Measurements from ENCODE around the gene UMAD1. TPM values are rescaled to one million over a fixed set of nuclear protein-coding genes. Genes with fewer than 3 reads are reported as not detected.

The UMAD1 gene
- total and polyA plus RNA-seq, 2 donors (not counting 3 experiments of a cell fraction or from before 2014, with no cell fraction given), result 5.6 to 6.6 TPM

DNA sequence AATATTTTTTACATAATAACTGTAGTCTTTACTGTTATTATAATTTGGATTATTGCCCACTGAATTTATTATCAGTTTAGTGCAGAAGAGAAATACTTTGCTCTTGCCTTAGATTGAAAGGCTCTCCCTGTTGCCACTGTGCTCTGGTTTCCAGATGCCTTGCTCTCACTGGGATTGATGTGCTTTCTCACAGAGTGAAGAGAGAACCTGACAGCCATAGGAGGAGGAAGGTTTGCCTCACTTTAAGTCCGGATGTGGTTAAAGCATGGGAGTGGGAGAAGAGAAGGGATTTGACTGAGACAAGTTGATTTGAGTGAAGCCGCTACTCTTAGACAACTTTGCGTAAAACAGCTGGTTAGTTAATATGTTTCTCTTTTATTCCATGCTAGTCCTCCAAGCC is 146.0 kb downstream of the UMAD1 start:
- H3K4me3 ChIP-seq (replicated peaks in 1 of 3; ENCODE audit: insufficient read depth in 1 of 3, low read depth in 1 of 3, low read length in 3 of 3), result no peak overlapping the region
- BruUV-seq (replicated peaks), result no TSS peak
- dilution Hi-C loops (cut with MboI; ENCODE audit: extremely low pct_ligation_motif_present, low sequenced_read_pairs), result no loop called here

More for the DNA sequence above, 146.0 kb downstream of the UMAD1 start:
- H3K27me3 ChIP-seq (ENCODE audit: control insufficient read depth in 2 of 2, insufficient read depth in 2 of 2, low read length in 2 of 2), result no peaks in the 10 kb centered on the region
- no peaks in the 10 kb centered on the region for H4K20me1 ChIP-seq (replicated peaks; ENCODE audit: control insufficient read depth, extremely low read depth, insufficient read depth, low read length)
- DNase-seq (ENCODE audit: low read depth, low spot score), result no peak
- no peaks in the 10 kb centered on the region for H3K9me1 ChIP-seq (replicated peaks; ENCODE audit: control insufficient read depth, extremely low read depth, insufficient read depth, low read length)
- H2AFZ ChIP-seq (ENCODE audit: low read depth, low read length), result no peak overlapping the region
- H3K36me3 ChIP-seq (ENCODE audit: control insufficient read depth in 2 of 2, extremely low read depth in 1 of 2, insufficient read depth in 2 of 2, low read length in 2 of 2), result no peaks in the 10 kb centered on the region
- intact Hi-C loops (cut with micrococcal nuclease), result no loop called here
- ChIA-PET CTCF (no interaction called here), POLR2A (no interaction called here)
- no peak overlapping the region for H3K27ac ChIP-seq (ENCODE audit: insufficient read depth, low read depth, low read length)
- no peak for FAIRE-seq
- no peaks in the 10 kb centered on the region for H3K9me3 ChIP-seq (replicated peaks; ENCODE audit: control insufficient read depth, insufficient read depth, low read length)
- H3K4me1 ChIP-seq (ENCODE audit: control insufficient read depth, extremely low read depth, insufficient read depth, low read length), result no peaks in the 10 kb centered on the region
- H3K4me2 ChIP-seq (ENCODE audit: insufficient read depth, low read length), result no peak overlapping the region
- H3K9ac ChIP-seq (replicated peaks; ENCODE audit: extremely low read depth, insufficient read depth, low read length), result no peak overlapping the region
- TF ChIP-seq POLR2AphosphoS5 (IDR thresholded peaks at IDR 0.05; ENCODE audit: insufficient read depth, low read depth, low read length) (no peak), EZH2 (IDR thresholded peaks at IDR 0.05; ENCODE audit: borderline replicate concordance, low read depth, low read length, severe bottlenecking) (no peak), MYC (IDR thresholded peaks at IDR 0.05; ENCODE audit: low read depth, low read length) (no peak), JUN (IDR thresholded peaks at IDR 0.05; ENCODE audit: borderline replicate concordance, insufficient read depth, insufficient read length, low read depth) (no peak), FOS (IDR thresholded peaks at IDR 0.05; ENCODE audit: borderline replicate concordance, insufficient read depth, low read length) (no peak), POLR2A (IDR thresholded peaks at IDR 0.05; ENCODE audit: low read depth, low read length) (no peak), GATA2 (IDR thresholded peaks at IDR 0.05; ENCODE audit: insufficient read depth, insufficient read length, low read depth, low read length) (no peak)
- TF ChIP-seq, protein P1, sequence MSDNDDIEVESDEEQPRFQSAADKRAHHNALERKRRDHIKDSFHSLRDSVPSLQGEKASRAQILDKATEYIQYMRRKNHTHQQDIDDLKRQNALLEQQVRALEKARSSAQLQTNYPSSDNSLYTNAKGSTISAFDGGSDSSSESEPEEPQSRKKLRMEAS (IDR thresholded peaks at IDR 0.05; ENCODE audit: insufficient read depth, insufficient read length), result no peak
- TF ChIP-seq, protein P2, sequence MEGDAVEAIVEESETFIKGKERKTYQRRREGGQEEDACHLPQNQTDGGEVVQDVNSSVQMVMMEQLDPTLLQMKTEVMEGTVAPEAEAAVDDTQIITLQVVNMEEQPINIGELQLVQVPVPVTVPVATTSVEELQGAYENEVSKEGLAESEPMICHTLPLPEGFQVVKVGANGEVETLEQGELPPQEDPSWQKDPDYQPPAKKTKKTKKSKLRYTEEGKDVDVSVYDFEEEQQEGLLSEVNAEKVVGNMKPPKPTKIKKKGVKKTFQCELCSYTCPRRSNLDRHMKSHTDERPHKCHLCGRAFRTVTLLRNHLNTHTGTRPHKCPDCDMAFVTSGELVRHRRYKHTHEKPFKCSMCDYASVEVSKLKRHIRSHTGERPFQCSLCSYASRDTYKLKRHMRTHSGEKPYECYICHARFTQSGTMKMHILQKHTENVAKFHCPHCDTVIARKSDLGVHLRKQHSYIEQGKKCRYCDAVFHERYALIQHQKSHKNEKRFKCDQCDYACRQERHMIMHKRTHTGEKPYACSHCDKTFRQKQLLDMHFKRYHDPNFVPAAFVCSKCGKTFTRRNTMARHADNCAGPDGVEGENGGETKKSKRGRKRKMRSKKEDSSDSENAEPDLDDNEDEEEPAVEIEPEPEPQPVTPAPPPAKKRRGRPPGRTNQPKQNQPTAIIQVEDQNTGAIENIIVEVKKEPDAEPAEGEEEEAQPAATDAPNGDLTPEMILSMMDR (IDR thresholded peaks at IDR 0.05; ENCODE audit: extremely low read depth in 1 of 2, insufficient read depth in 1 of 2, low read depth in 1 of 2, low read length in 2 of 2), result no peak
- no peaks in the 10 kb centered on the region for H3K79me2 ChIP-seq (ENCODE audit: control insufficient read depth, insufficient read depth, low read length)
